ENCODE measurements around the gene ABHD16A. TPM values are rescaled to one million over a fixed set of nuclear protein-coding genes. Genes with fewer than 3 reads are reported as not detected.

ABHD16A gene
- polyA plus RNA-seq, 2 of the 4 experiments (the other 2 are of a cell fraction): 16.6 to 22.3 TPM

- FAIRE-seq: no peak
- Histone ChIP-seq H3K4me2 (peak overlapping the region; percentile 83), H3K27ac (peak overlapping the region; percentile 76 to 95), H3K9me3 (no peaks in the 10 kb centered on the region), H3K4me1 (peaks cover 17% of the 10 kb centered on the region), H3K4me3 (peak overlapping the region; percentile 58)
- ATAC-seq: peak; percentile 85 to 88
- no peak for TF ChIP-seq MAFK (IDR thresholded peaks at IDR 0.05; ENCODE audit: partially characterized antibody)
- TF ChIP-seq HOXB13 (CRISPR knock-in tag; IDR thresholded peaks at IDR 0.05; ENCODE audit: low read depth): no peak
- TF ChIP-seq BCL3 (IDR thresholded peaks at IDR 0.05): no peak
- no peak for TF ChIP-seq TFCP2L1 (CRISPR knock-in tag; IDR thresholded peaks at IDR 0.05)
- peak; percentile 4 for TF ChIP-seq MAX (IDR thresholded peaks at IDR 0.05)
- peak; percentile 68 for TF ChIP-seq CTCF (IDR thresholded peaks at IDR 0.05)
- TF ChIP-seq RAD21 (conservative IDR thresholded peaks at IDR 0.05 in 1 of 2, IDR thresholded peaks at IDR 0.05 in 1 of 2): peak; percentile 77 to 85; a peak in 4 of 5 replicates
- peak; percentile 39; the same call in 1 of the 2 replicates for TF ChIP-seq HOXB5 (CRISPR knock-in tag; IDR thresholded peaks at IDR 0.05)
- peak; percentile 66 for TF ChIP-seq SMC3 (IDR thresholded peaks at IDR 0.05)
- TF ChIP-seq KDM5A (IDR thresholded peaks at IDR 0.05): 0 out of 2 replicates have a peak, but pooled peaks have one; percentile 0
- TF ChIP-seq POLR2A (IDR thresholded peaks at IDR 0.05; ENCODE audit: low read length): peak; percentile 35
- DNase-seq (ENCODE audit: low read depth in 1 of 2, low spot score in 1 of 2): peak; percentile 80 to 85
- CTCF ChIA-PET: interaction anchor here (0.6 to 4.7 kb wide), 21 partner anchors 10 to 134 kb away, joined by 3 to 30 read pairs (median 5); partner anchors contain the start of genes LSM2, LY6G5C, LY6G6D and MSH5
- POLR2A ChIA-PET: interaction anchor here (0.9 to 2.0 kb wide), 4 partner anchors 10 to 98 kb away, joined by 3 to 9 read pairs (median 6); partner anchors contain the start of genes ABHD16A, HSPA1A, HSPA1B and HSPA1L
- under 1% methylated on average over 26 of the region's 29 CpGs for WGBS (ENCODE audit: missing lambda C conversion rate)
Observed at GRCh38 chr6:31729515-31729978, 26.4 kb upstream of the ABHD16A start.

- ChIA-PET CTCF (interaction anchor here (0.6 to 4.7 kb wide), 19 partner anchors 10 to 135 kb away, joined by 3 to 30 read pairs (median 5); partner anchors contain the start of genes LSM2, LY6G5C, LY6G6D and MSH5), POLR2A (interaction anchor here (0.9 to 2.0 kb wide), 3 partner anchors 26 to 98 kb away, joined by 3 to 9 read pairs (median 7); partner anchors contain the start of genes ABHD16A, HSPA1A, HSPA1B and HSPA1L)
- no peaks in the 10 kb centered on the region for H3K9me3 ChIP-seq
- H3K4me1 ChIP-seq: peaks cover 11% of the 10 kb centered on the region
- 47% methylated on average over 18 of the region's 36 CpGs for WGBS (ENCODE audit: missing lambda C conversion rate)
- TF ChIP-seq KDM5A (IDR thresholded peaks at IDR 0.05) (peak; percentile 70), RAD21 (conservative IDR thresholded peaks at IDR 0.05 in 1 of 2, IDR thresholded peaks at IDR 0.05 in 1 of 2) (no peak; a peak in 1 of 5 replicates), CTCF (IDR thresholded peaks at IDR 0.05) (no peak; the same call in 2 of the 3 replicates), NR3C1 (IDR thresholded peaks at IDR 0.05) (no peak)
- ATAC-seq: peak; percentile 52 to 69
- H3K4me3 ChIP-seq: peak within 1 kb of the TSS; percentile 58
- DNase-seq (ENCODE audit: low read depth in 1 of 2, low spot score in 1 of 2): no peak
- H3K4me2 ChIP-seq: peak within 1 kb of the TSS; percentile 83
- FAIRE-seq: no peak
- H3K27ac ChIP-seq: peak within 1 kb of the TSS; percentile 76 to 95
Observed at GRCh38 chr6:31728767-31729514, 25.8 kb upstream of the ABHD16A start, which contains the start of gene DDAH2. DDAH2 (minus strand) TSS chr6:31729299; CDS start chr6:31729161, 138 bp downstream.

Data from A549 (cell line).